H1 (cell line): ENCODE measurements around the gene CBFA2T2. TPM values are rescaled to one million over a fixed set of nuclear protein-coding genes. Genes with fewer than 3 reads are reported as not detected.

Source experiments
- CTCF ChIA-PET: fragments of 300-600 bp; sonication (Branson Sonifier 250); formaldehyde crosslinking; loops from one replicate; lab custom pipeline; 2021; ENCODE audit not compliant: partially characterized antibody; lab: Charles Lee
- POLR2A ChIA-PET: fragments of 300-600 bp; sonication (Branson Sonifier 250); formaldehyde crosslinking; loops from one replicate; lab custom pipeline; 2021; ENCODE audit warnings: inconsistent platforms; ENCODE audit not compliant: partially characterized antibody; lab: Charles Lee
- DNase-seq, 2 experiments: peaks; one replicate each; pipeline versions ENCODE4 v3.0.0 to v3.0.0-alpha.2; 2010 to 2022; ENCODE audit warnings: low spot score in 2 of 2, low read depth in 1 of 2, mixed read lengths in 1 of 2
- FAIRE-seq: peaks from 2 replicates; lab custom pipeline; 2011; peaks lifted over from hg19 to GRCh38; lab: Jason Lieb, UNC
- H2AFZ ChIP-seq: 2 replicates; pipeline ENCODE4 v1.8.1; 2012; ENCODE audit warnings: low read length, inconsistent platforms
- H2AK5ac ChIP-seq: 2 replicates; pipeline ENCODE4 v1.6.1; 2013; ENCODE audit warnings: low read depth, low read length
- H2BK120ac ChIP-seq: replicated peaks from 2 replicates; pipeline ENCODE3; 2013; ENCODE audit warnings: low read depth, low read length, inconsistent platforms
- H2BK12ac ChIP-seq: 2 replicates; pipeline ENCODE4 v1.6.1; 2013; ENCODE audit warnings: low read depth, low read length
- H2BK15ac ChIP-seq: 2 replicates; pipeline ENCODE4 v1.6.1; 2013; ENCODE audit warnings: low read length
- H2BK20ac ChIP-seq: 2 replicates; pipeline ENCODE4 v1.6.1; 2013; ENCODE audit warnings: low read length
- H2BK5ac ChIP-seq: 2 replicates; pipeline ENCODE4 v1.6.1; 2013; ENCODE audit warnings: low read depth, low read length
- H3K14ac ChIP-seq: 2 replicates; pipeline ENCODE4 v1.6.1; 2013; ENCODE audit warnings: inconsistent platforms; ENCODE audit not compliant: insufficient read length
- H3K18ac ChIP-seq: 2 replicates; pipeline ENCODE4 v1.6.1; 2013; ENCODE audit warnings: low read length; ENCODE audit errors: extremely low read depth
- H3K23ac ChIP-seq: 2 replicates; pipeline ENCODE4 v1.6.1; 2013; ENCODE audit warnings: inconsistent platforms; ENCODE audit not compliant: insufficient read length
- H3K23me2 ChIP-seq: 2 replicates; pipeline ENCODE4 v1.6.1; 2013; ENCODE audit warnings: low read depth, low read length
- H3K27ac ChIP-seq: 2 replicates; pipeline ENCODE4 v1.6.1; 2011; ENCODE audit warnings: low read depth, low read length, inconsistent platforms
- H3K27me3 ChIP-seq, 4 experiments: replicated peaks in 1 of 4; 1 replicate in 1 of 4; 2 replicates in 3 of 4; pipeline versions ENCODE4 v1.6.1 to v1.8.1; 2011 to 2013; ENCODE audit warnings: low read length in 3 of 4, mild to moderate bottlenecking in 3 of 4, inconsistent platforms in 2 of 4, mixed read lengths in 2 of 4, moderate library complexity in 1 of 4; ENCODE audit not compliant: control insufficient read depth in 3 of 4, insufficient read depth in 3 of 4; ENCODE audit errors: extremely low read depth in 1 of 4
- H3K36me3 ChIP-seq, 4 experiments: 2 replicates each; pipeline versions ENCODE4 v1.6.1 to v1.8.1; 2011 to 2013; ENCODE audit warnings: mild to moderate bottlenecking in 4 of 4, low read length in 3 of 4, moderate library complexity in 2 of 4, control low read depth in 1 of 4, inconsistent platforms in 1 of 4; ENCODE audit not compliant: insufficient read depth in 4 of 4, control insufficient read depth in 2 of 4
- H3K4ac ChIP-seq: replicated peaks from 2 replicates; pipeline ENCODE3; 2013; ENCODE audit warnings: low read length, low read depth, mixed read lengths, inconsistent platforms; ENCODE audit not compliant: insufficient read length
- H3K4me1 ChIP-seq, 4 experiments: replicated peaks in 1 of 4; 1 replicate in 1 of 4; 2 replicates in 3 of 4; pipeline versions ENCODE4 v1.6.1 to v1.8.1; 2011 to 2013; ENCODE audit warnings: low read length in 3 of 4, inconsistent platforms in 2 of 4, mixed read lengths in 1 of 4; ENCODE audit not compliant: insufficient read depth in 4 of 4, control insufficient read depth in 3 of 4
- H3K4me2 ChIP-seq, 2 experiments: 2 replicates each; pipeline versions ENCODE4 v1.6.1 to v1.8.1; 2011 to 2013; ENCODE audit warnings: low read depth in 2 of 2, low read length in 2 of 2, control low read depth in 1 of 2, inconsistent platforms in 1 of 2, mild to moderate bottlenecking in 1 of 2; ENCODE audit not compliant: insufficient read depth in 1 of 2
- H3K4me3 ChIP-seq, 4 experiments: fragments of 200-600, 300-600 bp in 1 of 4; sonication (generic), shearing (Covaris generic), sonication (Bioruptor Twin) in 1 of 4; 2 replicates each; pipeline versions ENCODE4 v1.5.1 to v1.8.1; 2011 to 2016; ENCODE audit warnings: low read length in 4 of 4, low read depth in 3 of 4, control low read depth in 2 of 4, inconsistent platforms in 2 of 4, mild to moderate bottlenecking in 2 of 4, mixed read lengths in 1 of 4, moderate library complexity in 1 of 4; ENCODE audit not compliant: insufficient read depth in 2 of 4; ENCODE audit errors: extremely low read depth in 1 of 4
- H3K56ac ChIP-seq: replicated peaks from 2 replicates; pipeline ENCODE3; 2013; ENCODE audit warnings: low read depth, mild to moderate bottlenecking, mixed read lengths, low read length, inconsistent platforms; ENCODE audit not compliant: insufficient read length
- H3K79me1 ChIP-seq: 2 replicates; pipeline ENCODE4 v1.6.1; 2013; ENCODE audit warnings: low read depth, low read length, control low read depth
- H3K79me2 ChIP-seq, 2 experiments: 2 replicates each; pipeline versions ENCODE4 v1.6.1 to v1.8.1; 2012 to 2013; ENCODE audit warnings: low read length in 2 of 2, mild to moderate bottlenecking in 2 of 2, inconsistent platforms in 1 of 2; ENCODE audit not compliant: insufficient read depth in 2 of 2, control insufficient read depth in 1 of 2
- H3K9ac ChIP-seq, 4 experiments: replicated peaks in 1 of 4; 1 replicate in 1 of 4; 2 replicates in 3 of 4; pipeline versions ENCODE4 v1.6.1 to v1.8.1; 2011 to 2013; ENCODE audit warnings: low read depth in 3 of 4, low read length in 3 of 4, control low read depth in 2 of 4, mild to moderate bottlenecking in 2 of 4, moderate library complexity in 2 of 4, inconsistent platforms in 1 of 4; ENCODE audit errors: extremely low read depth in 1 of 4
- H3K9me3 ChIP-seq, 2 experiments: 2 replicates each; pipeline versions ENCODE4 v1.6.1 to v1.8.1; 2012 to 2013; ENCODE audit warnings: mild to moderate bottlenecking in 2 of 2, moderate library complexity in 2 of 2, control low read depth in 1 of 2, inconsistent platforms in 1 of 2, low read depth in 1 of 2, low read length in 1 of 2, mixed read lengths in 1 of 2; ENCODE audit not compliant: insufficient read depth in 2 of 2
- H4K20me1 ChIP-seq, 2 experiments: replicated peaks in 1 of 2; 2 replicates each; pipeline versions ENCODE3 to v1.8.1; 2011 to 2013; ENCODE audit warnings: inconsistent platforms in 2 of 2, low read length in 2 of 2, mild to moderate bottlenecking in 1 of 2; ENCODE audit not compliant: insufficient read depth in 2 of 2, control insufficient read depth in 1 of 2
- H4K5ac ChIP-seq: 2 replicates; pipeline ENCODE4 v1.6.1; 2013; ENCODE audit warnings: low read length, low read depth, mixed read lengths, inconsistent platforms; ENCODE audit not compliant: insufficient read length
- H4K8ac ChIP-seq: 2 replicates; pipeline ENCODE4 v1.8.0; 2013; ENCODE audit warnings: mild to moderate bottlenecking, moderate library complexity, low read length, inconsistent platforms; ENCODE audit not compliant: insufficient read depth; ENCODE audit errors: extremely low read depth
- H4K91ac ChIP-seq: replicated peaks from 2 replicates; pipeline ENCODE3; 2013; ENCODE audit warnings: low read length, mixed read lengths, inconsistent platforms; ENCODE audit not compliant: insufficient read length
- CHD1 ChIP-seq: IDR thresholded peaks from 2 replicates; pipeline ENCODE4 v1.6.1; 2012; ENCODE audit warnings: low read depth, low read length, improper control_type of control experiment
- CHD2 ChIP-seq: IDR thresholded peaks from 2 replicates; pipeline ENCODE4 v1.6.1; 2012; ENCODE audit warnings: low read length, improper control_type of control experiment
- E2F6 ChIP-seq: IDR thresholded peaks from 2 replicates; pipeline ENCODE4 v1.6.1; 2012; ENCODE audit warnings: inconsistent platforms
- KDM5A ChIP-seq: fragments of 200-600 bp; IDR thresholded peaks from 2 replicates; pipeline ENCODE4 v1.7.1; 2012; ENCODE audit warnings: mild to moderate bottlenecking, low read length, inconsistent platforms, mixed read lengths
- MAFK ChIP-seq: IDR thresholded peaks from 2 replicates; pipeline ENCODE4 v1.6.1; 2012; ENCODE audit warnings: low read depth, mild to moderate bottlenecking, improper control_type of control experiment, low read length
- MAX ChIP-seq: IDR thresholded peaks from 2 replicates; pipeline ENCODE4 v1.6.1; 2012; ENCODE audit warnings: inconsistent platforms
- PHF8 ChIP-seq: fragments of 200-600 bp; sonication (generic); conservative IDR thresholded peaks from 2 replicates; pipeline ENCODE4 v1.7.1; 2012; ENCODE audit warnings: low read depth, mild to moderate bottlenecking, inconsistent platforms, low read length, moderate library complexity
- POLR2A ChIP-seq, 2 experiments: IDR thresholded peaks; 1 replicate in 1 of 2; 2 replicates in 1 of 2; pipeline ENCODE4 v1.6.1; 2011; ENCODE audit warnings: low read depth in 2 of 2, low read length in 2 of 2, mild to moderate bottlenecking in 2 of 2; ENCODE audit errors: control extremely low read depth in 1 of 2
- RAD21 ChIP-seq, 2 experiments: IDR thresholded peaks in 1 of 2; conservative IDR thresholded peaks in 1 of 2; 2 replicates each; pipeline ENCODE4 v1.6.1; 2011; ENCODE audit warnings: low read depth in 2 of 2, low read length in 2 of 2, improper control_type of control experiment in 1 of 2, inconsistent platforms in 1 of 2, mild to moderate bottlenecking in 1 of 2, moderate library complexity in 1 of 2
- SIN3A ChIP-seq, 2 experiments: IDR thresholded peaks in 1 of 2; conservative IDR thresholded peaks in 1 of 2; 2 replicates each; pipeline ENCODE4 v1.6.1; 2011 to 2012; ENCODE audit warnings: low read length in 2 of 2, improper control_type of control experiment in 1 of 2, low read depth in 1 of 2, mild to moderate bottlenecking in 1 of 2
- SP4 ChIP-seq: IDR thresholded peaks from 2 replicates; pipeline ENCODE4 v1.6.1; 2012; ENCODE audit warnings: low read length, inconsistent platforms
- ZNF274 ChIP-seq: IDR thresholded peaks from 2 replicates; pipeline ENCODE4 v1.7.0; 2012; ENCODE audit warnings: low read length, borderline replicate concordance; ENCODE audit errors: extremely low read depth
- WGBS, 2 experiments: shearing (Covaris generic) in 1 of 2; methylation state at CpG; one replicate each; pipeline versions ENCODE4 v1.1.6 to v1.1.7; 2013 to 2015; ENCODE audit warnings: low lambda C conversion rate in 2 of 2, mixed read lengths in 2 of 2, inconsistent platforms in 1 of 2, low coverage in 1 of 2, missing lambda C conversion rate in 1 of 2; ENCODE audit not compliant: insufficient replicate concordance in 2 of 2, insufficient coverage in 1 of 2, insufficient read length in 1 of 2; ENCODE audit errors: extremely low coverage in 1 of 2, missing lambda C conversion rate in 1 of 2; 5-methylcytosine and 5-hydroxymethylcytosine counted together
- polyA plus RNA-seq, 7 experiments: library from polyadenylated mRNA; depleted of rRNA in 3 of 7; stranded (reverse) in 5 of 7; unstranded in 2 of 7; fragments of >200 nt in 5 of 7; fragments of 200-250 nt in 2 of 7; gene quantifications; 1 replicate in 5 of 7; 2 replicates in 1 of 7; 4 replicates in 1 of 7; pipeline versions ENCODE4 v1.2.1 to v1.2.3, GENCODE V29; 2011 to 2013; ENCODE audit warnings: missing spikeins in 2 of 7, mixed read lengths in 2 of 7
- total RNA-seq: library from RNA; stranded (reverse); fragmentation: NEBNext Ultra II Directional; extraction: Animal tissue kit (Norgen Biotek cat#: 25700); gene quantifications from 2 replicates; pipeline ENCODE4 v1.2.1, GENCODE V29; 2021

CBFA2T2 gene
- total and polyA plus RNA-seq, 2 of the 8 experiments (the other 6 are each of a cell fraction or from before 2014, with no cell fraction given), result 11.6 to 12.9 TPM

- ChIA-PET CTCF (interaction anchor here (0.7 to 1.6 kb wide), 7 partner anchors 12 to 506 kb away, joined by 3 to 6 read pairs (median 4); no protein-coding TSS in a partner anchor), POLR2A (interaction anchor here (0.9 to 1.1 kb wide), 2 partner anchors 17 to 152 kb away, joined by 3 to 4 read pairs; no protein-coding TSS in a partner anchor)
- Histone ChIP-seq H3K9me3 (no peaks in the 10 kb centered on the region), H3K4me1 (no peaks in the 10 kb centered on the region), H2BK12ac (no peak overlapping the region), H3K56ac (no peak overlapping the region), H3K27me3 (no peaks in the 10 kb centered on the region), H3K4me2 (no peak overlapping the region), H3K36me3 (no peaks in the 10 kb centered on the region), H2BK15ac (no peak overlapping the region), H2AFZ (no peak overlapping the region), H4K5ac (no peak overlapping the region), H4K8ac (no peak overlapping the region), H3K23me2 (no peaks in the 10 kb centered on the region), H3K23ac (no peak overlapping the region), H2BK120ac (no peak overlapping the region), H4K20me1 (no peaks in the 10 kb centered on the region), H3K4ac (no peak overlapping the region), H3K27ac (no peak overlapping the region), H2BK5ac (no peak overlapping the region), H3K79me1 (no peaks in the 10 kb centered on the region), H2AK5ac (no peak overlapping the region), H3K18ac (no peak overlapping the region), H3K4me3 (no peak overlapping the region), H2BK20ac (no peak overlapping the region), H3K14ac (no peak overlapping the region), H3K79me2 (peaks cover 0 to 3% of the 10 kb centered on the region in 2 experiments; a peak in 2 of 4 replicates), H4K91ac (no peak overlapping the region), H3K9ac (no peak overlapping the region)
- 86% methylated on average over 2 of the region's 2 CpGs; no CpG with 5 or more reads in 1 of the 2 experiments for WGBS, 2 experiments
- no peak for DNase-seq
- no peak for FAIRE-seq
- TF ChIP-seq PHF8, result no peak
- TF ChIP-seq ZNF274, result no peak
- no peak for TF ChIP-seq E2F6
- no peak for TF ChIP-seq KDM5A
- no peak for TF ChIP-seq SP4
- TF ChIP-seq POLR2A (IDR thresholded peaks at IDR 0.05; ENCODE audit: control extremely low read depth in 1 of 2, low read depth in 2 of 2, low read length in 2 of 2), result no peak
- TF ChIP-seq CHD2, result no peak
- TF ChIP-seq MAX, result no peak
- TF ChIP-seq RAD21 (IDR thresholded peaks at IDR 0.05 in 1 of 2, conservative IDR thresholded peaks at IDR 0.05 in 1 of 2; ENCODE audit: low read depth in 2 of 2, low read length in 2 of 2), result no peak
- no peak for TF ChIP-seq SIN3A (conservative IDR thresholded peaks at IDR 0.05 in 1 of 2, IDR thresholded peaks at IDR 0.05 in 1 of 2; ENCODE audit: low read depth in 1 of 2, low read length in 2 of 2)
- TF ChIP-seq CHD1, result no peak
- no peak for TF ChIP-seq MAFK
Observed at GRCh38 chr20:33501000-33501399, 11.1 kb downstream of the CBFA2T2 start.
